HepG2 (cell line): ENCODE data around the gene DHRS13. TPM values are rescaled to one million over a fixed set of nuclear protein-coding genes. Genes with fewer than 3 reads are reported as not detected.

Source experiments
- EZH2 ChIP-seq: conservative IDR thresholded peaks from 2 replicates; pipeline ENCODE4 v1.6.1; 2012; ENCODE audit warnings: mild to moderate bottlenecking, low read depth, low read length, moderate library complexity
- FOXO4 ChIP-seq: sonication (generic); formaldehyde crosslinking; conservative IDR thresholded peaks from 2 replicates; pipeline ENCODE4 v1.8.1; 2023; ENCODE audit warnings: missing genetic modification reagents
- GTF2F1 ChIP-seq: fragments of 150-350 bp; IDR thresholded peaks from 2 replicates; pipeline ENCODE4 v1.6.1; 2014; ENCODE audit warnings: low read length
- HNF1A ChIP-seq, 2 experiments: sonication (generic) in 1 of 2; formaldehyde crosslinking in 1 of 2; IDR thresholded peaks; 2 replicates each; pipeline versions ENCODE4 v1.4.0 to v1.6.1; 2016 to 2020; ENCODE audit warnings: borderline replicate concordance in 1 of 2, low read depth in 1 of 2, mild to moderate bottlenecking in 1 of 2, missing genetic modification reagents in 1 of 2
- HNRNPH1 ChIP-seq: fragments of 200-400 bp; formaldehyde crosslinking; optimal IDR thresholded peaks from 2 replicates; pipeline ENCODE3; 2017; ENCODE audit warnings: mild to moderate bottlenecking, low read depth, low read length
- MAFF ChIP-seq: IDR thresholded peaks from 2 replicates; pipeline ENCODE4 v1.6.1; 2011; ENCODE audit warnings: low read depth, low read length, improper control_type of control experiment
- MAX ChIP-seq: IDR thresholded peaks from 2 replicates; pipeline ENCODE4 v1.6.1; 2012; ENCODE audit warnings: inconsistent platforms
- MIER2 ChIP-seq: IDR thresholded peaks from 2 replicates; pipeline ENCODE4 v1.6.1; 2016; ENCODE audit warnings: missing biosample characterization, missing genetic modification reagents
- PAWR ChIP-seq: sonication (generic); formaldehyde crosslinking; IDR thresholded peaks from 2 replicates; pipeline ENCODE4 v1.4.0; 2020; ENCODE audit warnings: missing genetic modification reagents, mild to moderate bottlenecking, borderline replicate concordance
- TBL1XR1 ChIP-seq: fragments of 150-350 bp; IDR thresholded peaks from 2 replicates; pipeline ENCODE4 v1.6.1; 2014; ENCODE audit warnings: borderline replicate concordance, low read length; ENCODE audit not compliant: partially characterized antibody
- ZBTB42 ChIP-seq: sonication (generic); formaldehyde crosslinking; IDR thresholded peaks from 2 replicates; pipeline ENCODE4 v1.5.0; 2020; ENCODE audit warnings: mild to moderate bottlenecking, missing genetic modification reagents
- ZNF136 ChIP-seq: sonication (generic); formaldehyde crosslinking; IDR thresholded peaks from 2 replicates; pipeline ENCODE4 v1.8.1; 2022; ENCODE audit warnings: low read depth, mild to moderate bottlenecking, moderate library complexity, missing genetic modification reagents
- ZNF20 ChIP-seq: sonication (generic); formaldehyde crosslinking; IDR thresholded peaks from 2 replicates; pipeline ENCODE4 v1.4.0; 2020; ENCODE audit warnings: mild to moderate bottlenecking, moderate library complexity, missing genetic modification reagents
- ZNF484 ChIP-seq: sonication (generic); formaldehyde crosslinking; IDR thresholded peaks from 2 replicates; pipeline ENCODE4 v1.5.1; 2020; ENCODE audit warnings: mild to moderate bottlenecking, low read depth, missing genetic modification reagents, borderline replicate concordance
- ZNF501 ChIP-seq: sonication (generic); formaldehyde crosslinking; IDR thresholded peaks from 2 replicates; pipeline ENCODE4 v1.5.1; 2020; ENCODE audit warnings: mild to moderate bottlenecking, moderate library complexity, missing genetic modification reagents
- ZNF564 ChIP-seq: sonication (generic); formaldehyde crosslinking; IDR thresholded peaks from 2 replicates; pipeline ENCODE4 v1.8.1; 2023; ENCODE audit warnings: mild to moderate bottlenecking, missing genetic modification reagents
- ZNF704 ChIP-seq: sonication (generic); formaldehyde crosslinking; IDR thresholded peaks from 2 replicates; pipeline ENCODE4 v1.8.1; 2023; ENCODE audit warnings: mild to moderate bottlenecking, inconsistent platforms, moderate library complexity, missing genetic modification reagents, borderline replicate concordance
- ZNF770 ChIP-seq: sonication (generic); formaldehyde crosslinking; IDR thresholded peaks from 2 replicates; pipeline ENCODE4 v1.5.0; 2020; ENCODE audit warnings: mild to moderate bottlenecking, missing genetic modification reagents
- ZNF776 ChIP-seq: sonication (generic); formaldehyde crosslinking; IDR thresholded peaks from 2 replicates; pipeline ENCODE4 v1.4.0; 2020; ENCODE audit warnings: mild to moderate bottlenecking, missing genetic modification reagents
- ZNF883 ChIP-seq: sonication (generic); formaldehyde crosslinking; IDR thresholded peaks from 2 replicates; pipeline ENCODE4 v1.5.1; 2020; ENCODE audit warnings: mild to moderate bottlenecking, missing genetic modification reagents; ENCODE audit errors: not compliant biosample characterization
- polyA plus RNA-seq, 8 experiments: library from polyadenylated mRNA; depleted of rRNA in 3 of 8; stranded (reverse) in 7 of 8; unstranded in 1 of 8; fragments of >200 nt; fragmentation: Illumina TruSeq in 4 of 8; extraction: Trizol in 4 of 8; gene quantifications; 2 replicates each; pipeline versions ENCODE4 v1.2.1 to v1.2.3, GENCODE V29; 2011 to 2016; ENCODE audit warnings: low read depth in 4 of 8, missing spikeins in 1 of 8, mixed read lengths in 1 of 8; ENCODE audit not compliant: insufficient read depth in 1 of 8
- total RNA-seq, 5 experiments: library from RNA; depleted of rRNA; stranded (reverse); fragments of >200 nt; fragmentation: Illumina TruSeq; extraction: Trizol; gene quantifications; 2 replicates each; pipeline ENCODE4 v1.2.3, GENCODE V29; 2016; ENCODE audit warnings: low read depth in 1 of 5

Gene DHRS13
- total and polyA plus RNA-seq, 2 of the 13 experiments (the other 11 are each of a cell fraction or from before 2014, with no cell fraction given) = 11.8 to 12.6 TPM

GRCh38 chr17:28908640-28909167 is 5.8 kb upstream of the DHRS13 start (continued):
- TF ChIP-seq HNF1A (IDR thresholded peaks at IDR 0.05; ENCODE audit: low read depth) (no peak), HNF1A (CRISPR knock-in tag; IDR thresholded peaks at IDR 0.05; ENCODE audit: borderline replicate concordance) (no peak), HNRNPH1 (no peak), ZNF484 (no peak), MIER2 (CRISPR knock-in tag) (no peak), ZNF136 (CRISPR knock-in tag) (0 out of 2 replicates have a peak, but pooled peaks have one; percentile 37), FOXO4 (CRISPR knock-in tag) (0 out of 2 replicates have a peak, but pooled peaks have one; percentile 45), MAFF (no peak), ZNF883 (CRISPR knock-in tag) (no peak), EZH2 (no peak), PAWR (CRISPR knock-in tag) (no peak), ZNF776 (no peak), ZBTB42 (CRISPR knock-in tag) (no peak), ZNF501 (no peak), ZNF564 (no peak), ZNF20 (CRISPR knock-in tag) (no peak), GTF2F1 (no peak), MAX (peak; percentile 46; the same call in 1 of the 2 replicates), TBL1XR1 (no peak), ZNF770 (CRISPR knock-in tag) (no peak), ZNF704 (CRISPR knock-in tag) (no peak)
